OCI-LY7 (cell line): ENCODE data around the gene RAE1. TPM values are rescaled to one million over a fixed set of nuclear protein-coding genes. Genes with fewer than 3 reads are reported as not detected.

Experiments used
- BruUV-seq: library from RNA; stranded (reverse); fragments of 400-500 nt; replicated peaks from 2 replicates; lab custom pipeline; 2021; lab: Mats Ljungman, UMichigan
- CTCF ChIA-PET: fragments of 300-600 bp; sonication (Branson Sonifier 250); formaldehyde crosslinking; loops from one replicate; lab custom pipeline; 2022; ENCODE audit warnings: antibody characterized with exemption; ENCODE audit not compliant: unreplicated experiment; lab: Charles Lee
- POLR2A ChIA-PET: fragments of 300-600 bp; sonication (Branson Sonifier 250); formaldehyde crosslinking; loops from one replicate; lab custom pipeline; 2022; ENCODE audit warnings: antibody characterized with exemption; lab: Charles Lee
- DNase-seq: peaks from one replicate; pipeline ENCODE4 v3.0.0-alpha.2; 2015; ENCODE audit warnings: low spot score
- H2AFZ ChIP-seq: fragments of 200-600 bp; sonication (generic), shearing (Covaris generic); 2 replicates; pipeline ENCODE4 v1.6.1; 2014; ENCODE audit warnings: mild to moderate bottlenecking, antibody characterized with exemption, low read length, moderate library complexity
- H3K27ac ChIP-seq: fragments of 200-600 bp; sonication (generic); 2 replicates; pipeline ENCODE4 v1.5.1; 2014; ENCODE audit warnings: mixed run types, low read depth, mild to moderate bottlenecking, moderate library complexity, low read length, inconsistent platforms; ENCODE audit not compliant: poor library complexity, severe bottlenecking
- H3K36me3 ChIP-seq: fragments of 200-600 bp; sonication (generic); 2 replicates; pipeline ENCODE4 v1.6.1; 2014; ENCODE audit warnings: mild to moderate bottlenecking, antibody characterized with exemption, low read length, moderate library complexity, mixed read lengths; ENCODE audit not compliant: insufficient read depth
- H3K4me1 ChIP-seq: fragments of 200-600 bp; sonication (generic); 2 replicates; pipeline ENCODE4 v1.5.1; 2014; ENCODE audit warnings: mild to moderate bottlenecking, low read length; ENCODE audit not compliant: insufficient read depth, poor library complexity, severe bottlenecking
- H3K4me2 ChIP-seq: fragments of 200-600 bp; sonication (generic); 2 replicates; pipeline ENCODE4 v1.6.1; 2014; ENCODE audit warnings: mild to moderate bottlenecking, low read length
- H3K4me3 ChIP-seq: fragments of 200-600 bp; sonication (generic); 2 replicates; pipeline ENCODE4 v1.5.1; 2014; ENCODE audit warnings: mild to moderate bottlenecking, low read depth, low read length; ENCODE audit not compliant: poor library complexity, severe bottlenecking
- H3K79me2 ChIP-seq: fragments of 200-600 bp; sonication (generic); 2 replicates; pipeline ENCODE4 v1.6.1; 2016; ENCODE audit warnings: low read depth, mild to moderate bottlenecking, low read length, moderate library complexity, mixed read lengths; ENCODE audit not compliant: insufficient read depth
- H3K9me2 ChIP-seq: fragments of 200-600 bp; sonication (generic); 2 replicates; pipeline ENCODE4 v1.6.1; 2016; ENCODE audit warnings: mild to moderate bottlenecking, low read length, mixed read lengths; ENCODE audit not compliant: insufficient read depth
- H3K9me3 ChIP-seq: fragments of 200-600 bp; sonication (generic); 2 replicates; pipeline ENCODE4 v1.6.1; 2014; ENCODE audit warnings: mild to moderate bottlenecking, mixed run types, low read length, mixed read lengths
- H4K20me1 ChIP-seq: fragments of 200-600 bp; sonication (generic); 2 replicates; pipeline ENCODE4 v1.6.1; 2014; ENCODE audit warnings: mild to moderate bottlenecking, antibody characterized with exemption, low read length, moderate library complexity, mixed read lengths; ENCODE audit not compliant: insufficient read depth
- EZH2phosphoT487 ChIP-seq: fragments of 200-600 bp; sonication (generic); IDR thresholded peaks from 2 replicates; pipeline ENCODE4 v1.6.1; 2018; ENCODE audit warnings: low read depth, borderline replicate concordance, mild to moderate bottlenecking, mixed run types, antibody characterized with exemption, low read length, moderate library complexity, mixed read lengths
- intact Hi-C: fragments of 100-400 bp; cut with micrococcal nuclease; formaldehyde crosslinking; loops from one replicate; pipeline ENCODE4 v1.10.0; 2022; ENCODE audit not compliant: unreplicated experiment
- total RNA-seq, 2 experiments: library from RNA; depleted of rRNA in 1 of 2; stranded (reverse); fragments of >200 nt in 1 of 2; shearing (Covaris generic) in 1 of 2; gene quantifications; 2 replicates each; pipeline ENCODE4 v1.2.3, GENCODE V29; 2014 to 2022
- TF ChIP-seq, protein P1 (sequence below): fragments of 200-600 bp; sonication (generic); conservative IDR thresholded peaks from 2 replicates; pipeline ENCODE4 v1.5.1; 2014; ENCODE audit warnings: mild to moderate bottlenecking, antibody characterized with exemption, low read length, moderate library complexity, mixed read lengths

RAE1 gene
- total RNA-seq, 2 experiments from 2014 or later: 55.0 to 57.4 TPM

DNA sequence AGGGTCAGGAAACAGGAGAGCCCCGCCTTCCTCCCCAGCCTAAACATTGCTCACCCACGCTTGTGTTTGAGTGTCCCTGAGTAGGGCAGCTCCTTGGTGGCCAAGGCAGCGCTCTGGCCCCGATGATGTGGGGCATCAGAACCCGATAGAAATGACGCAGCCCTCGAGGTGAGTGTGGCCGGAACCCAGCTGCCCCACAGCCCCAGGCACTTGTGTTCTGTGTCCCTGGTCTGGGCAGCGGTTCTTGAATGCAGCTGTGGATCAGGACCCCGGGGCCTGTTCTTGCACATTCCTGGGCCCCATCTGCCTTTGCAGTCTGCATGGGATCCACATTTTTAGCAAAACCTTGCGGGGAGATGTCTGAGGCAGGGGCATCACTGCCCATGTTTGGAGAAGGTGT lies 53.0 kb downstream of the RAE1 start:
- no peak overlapping the region for H3K27ac ChIP-seq
- H3K36me3 ChIP-seq: peaks cover 99% of the 10 kb centered on the region
- H2AFZ ChIP-seq: no peak overlapping the region
- intact Hi-C loops: no loop called here
- POLR2A ChIA-PET: no interaction called here
- no peaks in the 10 kb centered on the region for H3K9me2 ChIP-seq
- peaks cover 32% of the 10 kb centered on the region for H3K4me1 ChIP-seq
- H4K20me1 ChIP-seq: peaks cover 6% of the 10 kb centered on the region; the same call in 1 of the 2 replicates
- TF ChIP-seq, protein P1, sequence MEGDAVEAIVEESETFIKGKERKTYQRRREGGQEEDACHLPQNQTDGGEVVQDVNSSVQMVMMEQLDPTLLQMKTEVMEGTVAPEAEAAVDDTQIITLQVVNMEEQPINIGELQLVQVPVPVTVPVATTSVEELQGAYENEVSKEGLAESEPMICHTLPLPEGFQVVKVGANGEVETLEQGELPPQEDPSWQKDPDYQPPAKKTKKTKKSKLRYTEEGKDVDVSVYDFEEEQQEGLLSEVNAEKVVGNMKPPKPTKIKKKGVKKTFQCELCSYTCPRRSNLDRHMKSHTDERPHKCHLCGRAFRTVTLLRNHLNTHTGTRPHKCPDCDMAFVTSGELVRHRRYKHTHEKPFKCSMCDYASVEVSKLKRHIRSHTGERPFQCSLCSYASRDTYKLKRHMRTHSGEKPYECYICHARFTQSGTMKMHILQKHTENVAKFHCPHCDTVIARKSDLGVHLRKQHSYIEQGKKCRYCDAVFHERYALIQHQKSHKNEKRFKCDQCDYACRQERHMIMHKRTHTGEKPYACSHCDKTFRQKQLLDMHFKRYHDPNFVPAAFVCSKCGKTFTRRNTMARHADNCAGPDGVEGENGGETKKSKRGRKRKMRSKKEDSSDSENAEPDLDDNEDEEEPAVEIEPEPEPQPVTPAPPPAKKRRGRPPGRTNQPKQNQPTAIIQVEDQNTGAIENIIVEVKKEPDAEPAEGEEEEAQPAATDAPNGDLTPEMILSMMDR: no peak
- no peak for TF ChIP-seq EZH2phosphoT487
- no peak for DNase-seq
- peaks cover 54% of the 10 kb centered on the region for H3K79me2 ChIP-seq
- no peak overlapping the region for H3K4me3 ChIP-seq
- no TSS peak for BruUV-seq
- H3K9me3 ChIP-seq: no peaks in the 10 kb centered on the region
- CTCF ChIA-PET: no interaction called here
- no peak overlapping the region for H3K4me2 ChIP-seq

DNA sequence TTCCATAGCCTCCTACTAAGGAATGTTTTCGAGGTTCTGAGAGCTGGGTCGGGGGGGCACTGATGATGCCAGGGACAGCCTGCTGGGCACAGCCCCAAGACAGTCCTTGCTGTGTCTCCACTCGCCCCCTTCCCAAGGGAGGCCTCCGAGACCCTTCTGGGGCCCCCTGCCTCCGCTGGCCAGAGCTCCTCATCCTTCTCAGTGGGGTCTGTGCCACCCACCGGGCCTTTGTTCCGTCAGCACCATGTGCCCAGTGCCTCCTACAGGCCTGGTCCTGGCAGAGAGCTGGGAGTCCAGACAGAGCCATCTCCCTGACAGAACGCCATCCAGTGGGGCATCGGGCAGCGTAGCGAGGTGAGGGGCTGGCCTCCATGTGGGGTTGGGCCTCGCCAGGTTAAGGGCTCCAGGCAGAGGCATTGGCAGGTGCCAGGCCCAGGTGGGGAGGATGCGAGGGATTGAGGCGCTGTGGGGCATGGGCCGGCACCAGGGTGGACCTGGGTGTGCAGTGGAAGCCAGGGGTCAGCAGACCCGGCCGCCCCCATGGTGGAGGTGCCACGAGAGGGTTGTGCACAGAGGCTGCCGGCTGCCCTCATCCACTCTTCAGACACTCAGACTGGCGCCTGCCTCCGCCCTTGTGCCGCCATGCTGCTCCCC lies 53.5 kb downstream of the RAE1 start:
- no TSS peak for BruUV-seq
- H3K36me3 ChIP-seq: peaks cover 99% of the 10 kb centered on the region
- ChIA-PET CTCF (no interaction called here), POLR2A (no interaction called here)
- intact Hi-C loops: no loop called here
- H3K4me3 ChIP-seq: no peak overlapping the region
- no peaks in the 10 kb centered on the region for H3K9me3 ChIP-seq
- H3K4me1 ChIP-seq: peaks cover 26% of the 10 kb centered on the region
- TF ChIP-seq EZH2phosphoT487: no peak
- TF ChIP-seq, protein P1: no peak
- H3K79me2 ChIP-seq: peaks cover 48% of the 10 kb centered on the region
- H3K9me2 ChIP-seq: no peaks in the 10 kb centered on the region
- peaks cover 6% of the 10 kb centered on the region; the same call in 1 of the 2 replicates for H4K20me1 ChIP-seq
- no peak overlapping the region for H2AFZ ChIP-seq
- DNase-seq: no peak
- no peak overlapping the region for H3K27ac ChIP-seq
- H3K4me2 ChIP-seq: no peak overlapping the region
